H1 (cell line): ENCODE results near the gene NDUFA11. TPM values are rescaled to one million over a fixed set of nuclear protein-coding genes. Genes with fewer than 3 reads are reported as not detected.

ENCODE experiments used
- CTCF ChIA-PET: fragments of 300-600 bp; sonication (Branson Sonifier 250); formaldehyde crosslinking; loops from one replicate; lab custom pipeline; 2021; ENCODE audit not compliant: partially characterized antibody; lab: Charles Lee
- POLR2A ChIA-PET: fragments of 300-600 bp; sonication (Branson Sonifier 250); formaldehyde crosslinking; loops from one replicate; lab custom pipeline; 2021; ENCODE audit warnings: inconsistent platforms; ENCODE audit not compliant: partially characterized antibody; lab: Charles Lee
- DNase-seq, 2 experiments: peaks; one replicate each; pipeline versions ENCODE4 v3.0.0 to v3.0.0-alpha.2; 2010 to 2022; ENCODE audit warnings: low spot score in 2 of 2, low read depth in 1 of 2, mixed read lengths in 1 of 2
- FAIRE-seq: peaks from 2 replicates; lab custom pipeline; 2011; peaks lifted over from hg19 to GRCh38; lab: Jason Lieb, UNC
- H2AFZ ChIP-seq: 2 replicates; pipeline ENCODE4 v1.8.1; 2012; ENCODE audit warnings: low read length, inconsistent platforms
- H2AK5ac ChIP-seq: 2 replicates; pipeline ENCODE4 v1.6.1; 2013; ENCODE audit warnings: low read depth, low read length
- H2BK120ac ChIP-seq: replicated peaks from 2 replicates; pipeline ENCODE3; 2013; ENCODE audit warnings: low read depth, low read length, inconsistent platforms
- H2BK12ac ChIP-seq: 2 replicates; pipeline ENCODE4 v1.6.1; 2013; ENCODE audit warnings: low read depth, low read length
- H2BK15ac ChIP-seq: 2 replicates; pipeline ENCODE4 v1.6.1; 2013; ENCODE audit warnings: low read length
- H2BK20ac ChIP-seq: 2 replicates; pipeline ENCODE4 v1.6.1; 2013; ENCODE audit warnings: low read length
- H2BK5ac ChIP-seq: 2 replicates; pipeline ENCODE4 v1.6.1; 2013; ENCODE audit warnings: low read depth, low read length
- H3K14ac ChIP-seq: 2 replicates; pipeline ENCODE4 v1.6.1; 2013; ENCODE audit warnings: inconsistent platforms; ENCODE audit not compliant: insufficient read length
- H3K18ac ChIP-seq: 2 replicates; pipeline ENCODE4 v1.6.1; 2013; ENCODE audit warnings: low read length; ENCODE audit errors: extremely low read depth
- H3K23ac ChIP-seq: 2 replicates; pipeline ENCODE4 v1.6.1; 2013; ENCODE audit warnings: inconsistent platforms; ENCODE audit not compliant: insufficient read length
- H3K23me2 ChIP-seq: 2 replicates; pipeline ENCODE4 v1.6.1; 2013; ENCODE audit warnings: low read depth, low read length
- H3K27ac ChIP-seq: 2 replicates; pipeline ENCODE4 v1.6.1; 2011; ENCODE audit warnings: low read depth, low read length, inconsistent platforms
- H3K27me3 ChIP-seq, 4 experiments: replicated peaks in 1 of 4; 1 replicate in 1 of 4; 2 replicates in 3 of 4; pipeline versions ENCODE4 v1.6.1 to v1.8.1; 2011 to 2013; ENCODE audit warnings: low read length in 3 of 4, mild to moderate bottlenecking in 3 of 4, inconsistent platforms in 2 of 4, mixed read lengths in 2 of 4, moderate library complexity in 1 of 4; ENCODE audit not compliant: control insufficient read depth in 3 of 4, insufficient read depth in 3 of 4; ENCODE audit errors: extremely low read depth in 1 of 4
- H3K36me3 ChIP-seq, 4 experiments: 2 replicates each; pipeline versions ENCODE4 v1.6.1 to v1.8.1; 2011 to 2013; ENCODE audit warnings: mild to moderate bottlenecking in 4 of 4, low read length in 3 of 4, moderate library complexity in 2 of 4, control low read depth in 1 of 4, inconsistent platforms in 1 of 4; ENCODE audit not compliant: insufficient read depth in 4 of 4, control insufficient read depth in 2 of 4
- H3K4ac ChIP-seq: replicated peaks from 2 replicates; pipeline ENCODE3; 2013; ENCODE audit warnings: low read length, low read depth, mixed read lengths, inconsistent platforms; ENCODE audit not compliant: insufficient read length
- H3K4me1 ChIP-seq, 4 experiments: replicated peaks in 1 of 4; 1 replicate in 1 of 4; 2 replicates in 3 of 4; pipeline versions ENCODE4 v1.6.1 to v1.8.1; 2011 to 2013; ENCODE audit warnings: low read length in 3 of 4, inconsistent platforms in 2 of 4, mixed read lengths in 1 of 4; ENCODE audit not compliant: insufficient read depth in 4 of 4, control insufficient read depth in 3 of 4
- H3K4me2 ChIP-seq, 2 experiments: 2 replicates each; pipeline versions ENCODE4 v1.6.1 to v1.8.1; 2011 to 2013; ENCODE audit warnings: low read depth in 2 of 2, low read length in 2 of 2, control low read depth in 1 of 2, inconsistent platforms in 1 of 2, mild to moderate bottlenecking in 1 of 2; ENCODE audit not compliant: insufficient read depth in 1 of 2
- H3K4me3 ChIP-seq, 4 experiments: fragments of 200-600, 300-600 bp in 1 of 4; sonication (generic), shearing (Covaris generic), sonication (Bioruptor Twin) in 1 of 4; 2 replicates each; pipeline versions ENCODE4 v1.5.1 to v1.8.1; 2011 to 2016; ENCODE audit warnings: low read length in 4 of 4, low read depth in 3 of 4, control low read depth in 2 of 4, inconsistent platforms in 2 of 4, mild to moderate bottlenecking in 2 of 4, mixed read lengths in 1 of 4, moderate library complexity in 1 of 4; ENCODE audit not compliant: insufficient read depth in 2 of 4; ENCODE audit errors: extremely low read depth in 1 of 4
- H3K56ac ChIP-seq: replicated peaks from 2 replicates; pipeline ENCODE3; 2013; ENCODE audit warnings: low read depth, mild to moderate bottlenecking, mixed read lengths, low read length, inconsistent platforms; ENCODE audit not compliant: insufficient read length
- H3K79me1 ChIP-seq: 2 replicates; pipeline ENCODE4 v1.6.1; 2013; ENCODE audit warnings: low read depth, low read length, control low read depth
- H3K79me2 ChIP-seq, 2 experiments: 2 replicates each; pipeline versions ENCODE4 v1.6.1 to v1.8.1; 2012 to 2013; ENCODE audit warnings: low read length in 2 of 2, mild to moderate bottlenecking in 2 of 2, inconsistent platforms in 1 of 2; ENCODE audit not compliant: insufficient read depth in 2 of 2, control insufficient read depth in 1 of 2
- H3K9ac ChIP-seq, 4 experiments: replicated peaks in 1 of 4; 1 replicate in 1 of 4; 2 replicates in 3 of 4; pipeline versions ENCODE4 v1.6.1 to v1.8.1; 2011 to 2013; ENCODE audit warnings: low read depth in 3 of 4, low read length in 3 of 4, control low read depth in 2 of 4, mild to moderate bottlenecking in 2 of 4, moderate library complexity in 2 of 4, inconsistent platforms in 1 of 4; ENCODE audit errors: extremely low read depth in 1 of 4
- H3K9me3 ChIP-seq, 2 experiments: 2 replicates each; pipeline versions ENCODE4 v1.6.1 to v1.8.1; 2012 to 2013; ENCODE audit warnings: mild to moderate bottlenecking in 2 of 2, moderate library complexity in 2 of 2, control low read depth in 1 of 2, inconsistent platforms in 1 of 2, low read depth in 1 of 2, low read length in 1 of 2, mixed read lengths in 1 of 2; ENCODE audit not compliant: insufficient read depth in 2 of 2
- H4K20me1 ChIP-seq, 2 experiments: replicated peaks in 1 of 2; 2 replicates each; pipeline versions ENCODE3 to v1.8.1; 2011 to 2013; ENCODE audit warnings: inconsistent platforms in 2 of 2, low read length in 2 of 2, mild to moderate bottlenecking in 1 of 2; ENCODE audit not compliant: insufficient read depth in 2 of 2, control insufficient read depth in 1 of 2
- H4K5ac ChIP-seq: 2 replicates; pipeline ENCODE4 v1.6.1; 2013; ENCODE audit warnings: low read length, low read depth, mixed read lengths, inconsistent platforms; ENCODE audit not compliant: insufficient read length
- H4K8ac ChIP-seq: 2 replicates; pipeline ENCODE4 v1.8.0; 2013; ENCODE audit warnings: mild to moderate bottlenecking, moderate library complexity, low read length, inconsistent platforms; ENCODE audit not compliant: insufficient read depth; ENCODE audit errors: extremely low read depth
- H4K91ac ChIP-seq: replicated peaks from 2 replicates; pipeline ENCODE3; 2013; ENCODE audit warnings: low read length, mixed read lengths, inconsistent platforms; ENCODE audit not compliant: insufficient read length
- CTBP2 ChIP-seq: IDR thresholded peaks from 2 replicates; pipeline ENCODE4 v1.7.0; 2011; ENCODE audit warnings: borderline replicate concordance, mild to moderate bottlenecking, moderate library complexity, mixed read lengths, low read length; ENCODE audit not compliant: insufficient read depth, insufficient read length
- EZH2 ChIP-seq: fragments of 200-600 bp; sonication (generic); IDR thresholded peaks from 2 replicates; pipeline ENCODE4 v1.7.1; 2012; ENCODE audit warnings: low read depth, mild to moderate bottlenecking, moderate library complexity, low read length, inconsistent platforms; ENCODE audit not compliant: severe bottlenecking
- KDM4A ChIP-seq: IDR thresholded peaks from one replicate; pipeline ENCODE4 v1.7.1; 2012; ENCODE audit warnings: low read depth, mild to moderate bottlenecking, moderate library complexity, low read length, inconsistent platforms; ENCODE audit not compliant: severe bottlenecking
- RNF2 ChIP-seq: fragments of 200-900, 300-1000 bp; sonication (generic); IDR thresholded peaks from 2 replicates; pipeline ENCODE4 v1.7.1; 2016; ENCODE audit warnings: borderline replicate concordance, low read depth, mild to moderate bottlenecking, antibody characterized with exemption, low read length; ENCODE audit not compliant: poor library complexity, severe bottlenecking; ENCODE audit errors: missing control alignments
- SAP30 ChIP-seq: fragments of 300-600 bp; sonication (generic); IDR thresholded peaks from 2 replicates; pipeline ENCODE4 v1.7.1; 2012; ENCODE audit warnings: low read length, moderate library complexity, mild to moderate bottlenecking, inconsistent platforms; ENCODE audit not compliant: insufficient read depth, insufficient replicate concordance
- SP2 ChIP-seq: IDR thresholded peaks from 2 replicates; pipeline ENCODE4 v1.6.1; 2012; ENCODE audit warnings: mild to moderate bottlenecking, low read length, inconsistent platforms
- SP4 ChIP-seq: IDR thresholded peaks from 2 replicates; pipeline ENCODE4 v1.6.1; 2012; ENCODE audit warnings: low read length, inconsistent platforms
- USF2 ChIP-seq: IDR thresholded peaks from 2 replicates; pipeline ENCODE4 v1.6.1; 2011; ENCODE audit warnings: low read length, improper control_type of control experiment
- WGBS, 2 experiments: shearing (Covaris generic) in 1 of 2; methylation state at CpG; one replicate each; pipeline versions ENCODE4 v1.1.6 to v1.1.7; 2013 to 2015; ENCODE audit warnings: low lambda C conversion rate in 2 of 2, mixed read lengths in 2 of 2, inconsistent platforms in 1 of 2, low coverage in 1 of 2, missing lambda C conversion rate in 1 of 2; ENCODE audit not compliant: insufficient replicate concordance in 2 of 2, insufficient coverage in 1 of 2, insufficient read length in 1 of 2; ENCODE audit errors: extremely low coverage in 1 of 2, missing lambda C conversion rate in 1 of 2; 5-methylcytosine and 5-hydroxymethylcytosine counted together
- polyA plus RNA-seq, 7 experiments: library from polyadenylated mRNA; depleted of rRNA in 3 of 7; stranded (reverse) in 5 of 7; unstranded in 2 of 7; fragments of >200 nt in 5 of 7; fragments of 200-250 nt in 2 of 7; gene quantifications; 1 replicate in 5 of 7; 2 replicates in 1 of 7; 4 replicates in 1 of 7; pipeline versions ENCODE4 v1.2.1 to v1.2.3, GENCODE V29; 2011 to 2013; ENCODE audit warnings: missing spikeins in 2 of 7, mixed read lengths in 2 of 7
- total RNA-seq: library from RNA; stranded (reverse); fragmentation: NEBNext Ultra II Directional; extraction: Animal tissue kit (Norgen Biotek cat#: 25700); gene quantifications from 2 replicates; pipeline ENCODE4 v1.2.1, GENCODE V29; 2021

The NDUFA11 gene
- total and polyA plus RNA-seq, 2 of the 8 experiments (the other 6 are each of a cell fraction or from before 2014, with no cell fraction given), result 205 to 1,037 TPM

GRCh38 chr19:5922161-5922545, 18.6 kb upstream of the NDUFA11 start:
- Histone ChIP-seq H2BK120ac (no peak overlapping the region), H2BK15ac (no peak overlapping the region), H3K4me2 (no peak overlapping the region), H3K4ac (no peak overlapping the region), H2BK5ac (no peak overlapping the region), H3K27me3 (no peaks in the 10 kb centered on the region; a peak in 1 of 7 replicates), H3K79me2 (no peaks in the 10 kb centered on the region), H3K23ac (no peak overlapping the region), H3K23me2 (no peaks in the 10 kb centered on the region), H2AK5ac (no peak overlapping the region), H3K9ac (no peak overlapping the region), H2AFZ (no peak overlapping the region), H2BK20ac (no peak overlapping the region), H4K5ac (no peak overlapping the region), H4K8ac (no peak overlapping the region), H3K36me3 (peaks cover 15 to 58% (median 48%) of the 10 kb centered on the region in 4 experiments), H3K79me1 (no peaks in the 10 kb centered on the region), H2BK12ac (no peak overlapping the region), H4K91ac (no peak overlapping the region), H3K4me1 (no peaks in the 10 kb centered on the region), H3K56ac (no peak overlapping the region), H3K4me3 (no peak overlapping the region), H3K27ac (no peak overlapping the region), H4K20me1 (peaks cover 0 to 19% of the 10 kb centered on the region in 2 experiments), H3K14ac (no peak overlapping the region), H3K9me3 (no peaks in the 10 kb centered on the region), H3K18ac (no peak overlapping the region)
- FAIRE-seq (no peak), DNase-seq (no peak)
- 99% methylated on average over 11 of the region's 12 CpGs; no CpG with 5 or more reads in 1 of the 2 experiments for WGBS, 2 experiments
- TF ChIP-seq RNF2, result no peak
- no peak for TF ChIP-seq EZH2
- no peak for TF ChIP-seq CTBP2
- TF ChIP-seq KDM4A, result no peak
- no peak for TF ChIP-seq USF2
- TF ChIP-seq SAP30, result no peak
- no peak for TF ChIP-seq SP4
- TF ChIP-seq SP2, result no peak
- ChIA-PET POLR2A (no interaction called here), CTCF (interaction anchor here (1.0 kb wide), 1 partner anchor 62 kb away, joined by 3 read pairs; no protein-coding TSS in a partner anchor)
